Activated gamma-delta T cell treated with anti-CD3 and anti-CD28 coated beads, Interleukin-2, amount 50 U/mL, for 16 hours (primary cell): Measurements from ENCODE around the gene NTM.
"Not testable (repeated sequence)": the region's sequence is repeated elsewhere in the genome, so short reads cannot be mapped to it uniquely, and the experiment has no call there.

ENCODE experiments used
- DNase-seq: peaks from one replicate; pipeline ENCODE4 v3.0.0-alpha.2; 2020; ENCODE audit warnings: low read depth

NTM gene

DNA sequence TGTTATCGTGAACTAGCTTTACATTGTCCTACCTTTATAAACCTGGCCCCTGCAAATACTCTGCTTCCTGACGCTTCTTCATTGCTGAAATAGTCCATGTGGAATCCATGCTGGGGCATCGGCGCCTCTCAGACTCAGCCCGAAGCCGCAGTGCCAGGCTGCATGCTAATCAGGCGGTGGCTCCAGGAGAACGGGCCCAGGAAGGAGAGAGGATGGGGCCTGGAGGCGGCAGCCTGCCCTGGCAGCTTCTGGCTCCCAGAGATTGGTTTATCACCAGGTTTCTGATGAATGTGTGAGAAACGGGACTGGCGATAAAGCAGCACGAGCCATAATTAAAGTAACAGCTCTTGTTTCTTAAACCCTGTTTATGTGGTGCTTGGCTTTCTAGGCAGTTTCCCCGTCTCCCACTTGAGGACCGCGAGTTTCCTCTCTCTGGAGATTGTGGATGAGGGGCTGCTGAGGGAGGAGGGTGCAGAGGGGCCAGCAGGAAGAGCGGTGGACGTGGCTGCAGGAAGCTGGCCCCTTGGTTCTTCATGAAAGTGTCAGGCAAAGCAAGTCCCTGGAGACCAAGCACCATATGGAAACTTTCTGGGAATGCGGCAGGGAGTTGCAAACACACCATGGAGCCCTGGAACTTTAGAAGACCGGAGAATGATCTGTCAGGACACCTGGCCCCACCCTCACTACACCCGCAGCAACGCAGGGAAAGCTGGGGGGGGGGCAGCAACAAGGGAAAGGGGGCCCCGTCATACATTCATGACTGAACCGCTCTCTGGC is 93.4 kb downstream of the NTM start:
- no peak for DNase-seq

DNA sequence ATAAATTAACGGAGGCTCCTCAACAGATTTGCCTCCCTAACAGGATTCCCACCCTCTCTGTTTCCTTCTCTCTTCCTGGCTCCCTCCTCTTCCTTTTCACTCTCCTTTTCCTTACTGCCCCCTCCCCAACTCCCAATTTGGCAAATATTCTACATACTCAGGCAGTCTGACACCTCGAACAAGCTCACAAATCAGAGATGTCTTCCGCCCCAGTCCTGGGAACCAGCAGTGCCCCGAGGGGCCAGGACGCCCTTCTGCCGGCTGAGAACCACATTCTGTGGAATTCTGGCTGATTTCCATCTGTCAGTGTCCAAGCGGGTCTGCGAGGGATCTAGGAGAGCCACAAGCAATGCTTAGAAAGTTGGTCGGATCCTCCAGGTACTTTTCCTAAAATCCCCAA is 94.0 kb downstream of the NTM start:
- DNase-seq, result no peak

DNA sequence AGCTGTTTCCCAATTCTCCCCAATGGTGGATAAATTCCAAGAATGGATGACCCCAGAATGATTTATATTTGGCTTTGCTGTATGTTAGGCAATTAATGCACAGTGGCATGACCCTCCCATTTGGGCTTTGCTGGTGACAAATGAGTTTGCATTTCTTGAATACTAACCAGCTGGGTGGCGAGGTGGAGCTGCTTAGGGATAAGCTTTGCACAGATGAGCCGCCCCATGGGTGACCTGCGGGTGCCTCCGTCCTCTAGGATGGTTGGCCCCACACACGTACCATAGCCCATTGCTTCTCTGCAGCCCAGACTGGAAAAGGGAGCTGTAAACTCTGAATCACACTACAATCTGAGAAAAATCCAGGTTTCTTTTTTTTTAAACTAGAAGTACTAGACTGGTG is 94.6 kb downstream of the NTM start:
- no peak for DNase-seq

DNA sequence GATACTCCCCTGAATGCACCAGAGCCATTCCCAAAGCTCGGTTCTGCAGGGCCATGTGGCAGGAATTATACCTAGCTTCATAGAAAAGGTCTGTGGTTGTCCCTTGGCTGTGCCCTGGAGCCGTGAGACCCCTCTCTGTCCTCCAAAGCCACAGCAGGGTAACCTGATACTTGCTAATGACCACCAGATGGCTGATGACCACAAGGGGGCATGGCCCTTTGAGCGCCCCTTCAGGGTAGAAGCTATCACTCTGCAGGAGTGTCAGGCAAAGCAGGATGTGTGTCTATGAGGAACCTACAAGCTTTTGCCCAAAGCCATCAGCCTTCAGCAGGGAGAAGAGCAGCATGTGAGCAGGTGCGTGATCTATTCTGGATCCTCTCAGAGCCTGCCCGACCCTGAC is 95.3 kb downstream of the NTM start:
- DNase-seq, result no peak

DNA sequence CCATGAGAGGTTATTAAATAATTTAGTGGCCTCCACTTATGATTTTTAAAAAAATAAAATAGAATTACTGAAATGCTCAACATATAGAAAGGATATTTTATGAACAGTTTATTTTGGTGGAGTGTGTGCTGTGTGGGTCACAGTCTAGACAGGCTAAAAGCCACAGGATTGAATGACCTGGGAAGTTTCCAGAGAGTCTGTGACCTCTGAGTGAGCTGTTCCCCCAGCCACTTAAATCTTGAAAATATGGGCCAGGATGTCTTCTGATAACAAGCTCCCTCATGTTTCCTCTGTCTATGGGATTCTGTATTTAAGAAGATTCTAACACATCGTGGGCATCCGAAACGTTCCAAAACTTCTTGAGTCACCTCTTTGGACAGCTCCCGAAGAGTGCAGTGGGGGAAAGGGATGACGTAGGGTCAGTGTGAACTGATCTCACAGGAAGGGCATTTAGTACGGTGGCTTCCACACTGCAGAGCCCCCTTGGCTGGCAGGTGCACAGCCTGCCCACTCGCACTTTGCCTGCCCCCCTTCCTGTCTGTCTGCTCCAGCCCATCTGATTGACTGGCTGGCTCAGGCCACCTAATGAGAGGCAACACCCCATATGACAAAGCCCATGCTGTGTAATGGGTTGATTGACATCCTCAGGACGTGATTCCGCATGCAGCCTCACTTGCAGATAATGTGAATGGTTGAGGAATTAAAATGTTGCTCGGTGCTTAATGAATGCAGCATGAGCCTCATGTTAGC is 97.4 kb downstream of the NTM start:
- no peak for DNase-seq

DNA sequence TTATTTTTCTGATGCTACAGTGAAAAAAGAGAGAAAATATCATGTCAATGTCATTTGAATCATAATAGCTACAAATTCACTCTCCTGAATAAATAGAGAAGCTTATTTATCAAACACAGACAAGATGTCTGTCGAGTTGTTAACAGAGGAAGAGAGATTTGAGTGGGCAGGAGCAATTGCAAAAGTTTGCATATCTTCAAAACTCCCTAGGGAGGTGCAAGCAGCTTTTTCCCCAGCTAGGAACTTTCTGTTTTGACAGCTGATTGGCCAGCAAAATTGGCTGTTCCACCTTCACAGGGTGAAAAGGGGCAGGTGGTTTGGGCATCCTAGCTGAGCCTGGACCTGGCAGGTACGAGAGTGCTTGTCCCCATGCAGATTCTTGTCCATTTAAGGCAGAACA is 98.2 kb downstream of the NTM start:
- DNase-seq, result no peak

DNA sequence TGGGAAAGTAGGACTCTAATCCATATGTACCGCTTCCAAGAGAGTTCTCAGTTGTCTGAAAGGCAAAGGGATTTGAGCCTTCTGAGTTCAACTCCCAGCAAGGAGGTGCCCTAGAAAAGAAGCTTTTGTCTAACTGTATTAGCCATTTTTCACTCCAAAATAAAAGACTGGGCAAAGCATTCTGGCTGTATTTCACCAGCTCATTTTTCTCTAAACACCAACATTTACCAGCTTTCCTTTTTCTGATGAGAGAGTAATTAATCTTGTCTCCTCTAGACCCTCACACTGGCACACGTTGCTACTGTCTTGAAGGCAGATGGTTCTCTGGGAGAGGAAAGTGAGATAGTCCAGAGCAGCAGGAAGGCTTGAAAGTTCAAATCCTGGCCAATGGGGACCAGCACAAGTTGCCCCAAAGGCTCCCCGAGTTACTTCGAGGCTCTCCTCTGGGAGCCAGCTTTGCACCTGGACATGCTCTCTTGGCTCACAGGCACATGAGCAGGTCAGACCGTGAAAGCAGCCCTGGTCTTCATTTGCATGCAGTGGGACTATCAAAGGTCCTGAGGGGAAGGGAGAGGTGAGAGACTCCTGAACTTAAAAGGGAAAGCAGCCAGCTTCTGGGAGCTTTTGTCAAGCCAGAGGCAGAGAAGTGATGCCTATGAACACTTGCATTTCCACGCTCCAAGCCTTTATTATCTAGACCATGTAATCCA is 100.0 kb downstream of the NTM start:
- no peak for DNase-seq

DNA sequence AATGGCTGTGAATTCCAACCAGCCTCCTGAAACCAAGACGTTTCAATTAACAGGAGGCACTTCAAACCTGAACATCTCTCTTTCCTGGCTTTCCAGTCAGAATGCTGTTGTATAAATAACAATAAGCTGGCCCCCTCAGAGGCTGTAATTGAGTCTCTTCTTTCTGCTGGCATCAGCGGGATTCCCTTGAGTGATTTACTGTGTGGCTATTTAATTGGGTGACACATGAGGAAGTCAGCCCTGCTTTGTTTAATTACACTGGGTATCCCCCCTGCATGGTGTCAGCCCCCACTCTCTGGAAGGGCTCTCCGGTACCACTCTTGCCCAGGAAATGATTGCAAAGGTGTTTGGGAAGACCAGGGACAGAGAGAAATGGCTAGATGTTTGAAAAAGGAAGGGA is 101.6 kb downstream of the NTM start:
- DNase-seq, result no peak

DNA sequence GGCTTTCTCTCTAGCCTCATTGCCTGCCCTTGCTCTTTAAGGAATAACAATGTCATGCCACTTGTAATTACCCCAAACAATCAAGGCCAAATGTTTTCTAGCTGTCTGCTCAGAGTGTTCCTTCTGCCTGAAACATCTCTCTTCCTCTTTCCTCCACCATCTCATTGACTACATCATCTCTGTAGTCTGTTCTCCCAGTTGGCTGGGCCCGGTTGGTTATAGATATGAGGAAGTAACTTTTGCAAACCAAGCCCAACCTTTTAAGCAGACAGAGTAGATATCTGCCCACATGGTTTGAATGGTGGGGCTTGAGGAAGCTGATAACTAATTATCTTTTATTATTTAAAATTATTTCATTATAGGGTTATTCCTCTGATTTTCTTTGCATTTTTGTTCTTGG is 104.5 kb downstream of the NTM start:
- no peak for DNase-seq

DNA sequence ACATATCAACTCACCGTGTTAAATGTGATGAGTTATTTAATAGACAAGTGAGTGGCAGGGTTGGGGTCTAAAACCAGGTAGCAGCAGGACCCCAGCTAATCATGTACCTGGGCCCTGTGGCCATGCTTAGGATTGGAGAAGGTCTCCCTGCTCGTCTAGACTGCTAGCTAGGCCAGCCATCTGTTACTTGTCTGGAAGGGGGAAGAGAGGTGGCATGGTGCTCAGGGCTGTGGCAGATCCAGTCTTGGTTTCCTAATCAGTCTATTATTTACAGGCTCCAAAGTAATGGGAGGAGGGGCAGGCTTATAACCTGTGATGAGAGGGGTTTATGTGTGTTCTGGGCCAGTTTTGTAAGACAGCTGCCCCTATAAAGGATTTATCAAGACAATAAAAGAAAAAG is 105.9 kb downstream of the NTM start:
- DNase-seq, result no peak

DNA sequence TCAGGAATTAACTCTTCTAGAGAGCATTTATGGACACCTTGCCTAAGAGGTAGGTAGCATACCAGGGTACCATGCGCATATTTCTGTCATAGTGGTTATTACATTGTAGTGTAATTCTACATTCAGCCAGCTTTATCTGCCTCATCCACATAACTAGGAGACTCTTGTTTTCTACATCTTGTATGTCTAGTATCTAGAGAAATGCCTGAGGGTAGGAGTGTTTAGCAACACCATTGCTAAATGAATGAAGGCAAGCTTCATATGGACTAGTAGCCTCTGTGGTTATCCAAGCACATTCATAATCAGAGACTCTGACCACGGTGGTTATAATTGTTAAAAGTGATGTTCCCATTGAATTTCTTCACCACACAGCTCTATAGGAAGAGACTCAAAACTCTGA is 107.9 kb downstream of the NTM start:
- DNase-seq, result no peak

DNA sequence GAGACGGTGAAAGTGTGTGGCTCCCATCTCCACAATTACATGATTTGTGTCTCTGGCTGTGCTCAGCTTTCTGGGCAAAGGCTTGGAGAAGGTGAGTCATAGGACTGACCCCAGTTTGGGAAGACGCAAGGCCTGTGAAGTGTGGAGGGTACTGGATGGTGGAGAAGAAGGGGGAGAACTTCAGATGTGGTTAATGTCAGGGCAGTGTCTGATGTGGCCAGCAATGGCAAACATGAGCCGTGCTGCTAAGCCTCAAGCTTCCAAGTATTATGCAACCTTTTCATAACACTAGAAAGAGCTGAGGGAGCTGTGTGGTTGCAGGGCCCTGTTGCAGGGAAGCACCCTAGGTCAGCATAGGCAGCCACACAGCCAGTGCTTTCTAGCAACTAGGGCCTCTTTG is 110.9 kb downstream of the NTM start:
- no peak for DNase-seq

DNA sequence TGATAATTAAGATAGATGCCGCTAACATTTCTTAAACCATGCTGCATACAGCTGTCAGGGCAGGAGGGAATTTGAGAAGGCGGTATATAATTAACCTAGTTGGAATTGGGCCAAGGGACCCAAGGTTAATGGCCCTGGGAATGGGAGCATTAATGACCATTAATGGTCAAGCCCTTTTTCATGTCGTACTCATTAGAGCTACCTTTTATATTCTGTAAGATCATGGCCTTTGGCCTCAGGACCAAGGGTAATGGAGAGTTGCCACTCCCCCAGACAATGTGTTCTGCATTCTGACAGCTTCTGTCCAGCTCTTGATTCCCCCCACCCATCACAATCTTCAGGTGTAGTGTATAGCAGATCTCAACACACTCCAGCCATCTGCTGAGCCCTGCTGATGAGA is 111.6 kb downstream of the NTM start:
- no peak for DNase-seq

DNA sequence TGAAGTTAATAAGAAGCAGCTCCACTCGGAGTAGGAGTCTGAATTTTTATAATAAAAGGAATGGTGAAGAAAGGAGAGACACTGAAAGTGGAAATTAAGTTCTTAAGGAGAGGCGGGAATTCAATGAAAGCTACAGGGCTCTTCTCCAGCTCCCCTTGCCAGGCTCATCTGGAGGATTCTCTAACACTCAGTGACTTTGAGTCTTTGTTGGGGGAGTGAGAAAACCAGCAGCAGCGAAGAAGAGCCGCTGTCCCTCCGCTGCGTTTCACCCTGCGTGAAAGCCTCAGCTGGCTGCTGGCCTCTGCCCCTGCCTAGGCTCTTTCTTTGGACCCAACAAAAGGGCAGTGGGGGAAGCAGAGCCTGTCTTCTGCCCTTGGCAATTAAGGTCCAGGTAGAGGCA is 113.0 kb downstream of the NTM start:
- no peak for DNase-seq

DNA sequence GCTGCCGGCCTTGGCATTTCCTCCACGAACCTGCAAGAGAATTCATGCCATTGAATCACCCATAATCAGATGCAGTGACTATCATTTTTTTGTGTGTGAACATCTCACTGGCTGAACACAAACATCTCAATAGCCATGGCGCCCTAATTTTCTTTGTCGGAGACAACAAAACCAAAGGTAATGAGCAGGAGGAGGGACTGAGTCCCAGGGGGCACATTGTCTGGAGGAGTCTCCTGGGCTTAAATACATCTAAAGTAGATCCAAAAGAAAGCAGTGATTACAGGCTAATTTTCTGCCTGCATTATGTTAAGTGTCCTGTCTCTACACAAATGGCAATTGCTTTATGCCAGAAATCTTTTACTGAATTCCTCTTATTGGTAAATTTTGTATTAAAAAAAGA is 113.5 kb downstream of the NTM start:
- DNase-seq, result no peak

DNA sequence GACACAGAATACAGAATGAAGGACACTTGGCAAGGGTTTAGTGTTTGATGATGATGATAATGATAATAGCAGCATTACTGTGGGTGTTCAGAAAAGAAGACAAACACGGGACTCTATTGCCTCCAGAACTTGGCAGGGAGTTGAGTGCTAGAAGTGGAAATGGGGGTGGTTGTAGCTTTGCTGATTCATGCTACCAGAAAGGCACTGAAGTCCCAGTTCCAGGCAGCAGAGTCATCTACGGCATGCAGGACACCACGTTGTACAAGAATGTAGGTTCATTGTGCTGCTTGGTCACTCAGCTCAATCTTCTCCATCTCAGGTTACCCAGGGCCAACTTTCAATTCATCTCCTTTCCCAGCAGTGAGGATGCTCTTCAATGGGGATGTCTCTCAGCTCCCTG is 115.7 kb downstream of the NTM start:
- DNase-seq, result no peak

DNA sequence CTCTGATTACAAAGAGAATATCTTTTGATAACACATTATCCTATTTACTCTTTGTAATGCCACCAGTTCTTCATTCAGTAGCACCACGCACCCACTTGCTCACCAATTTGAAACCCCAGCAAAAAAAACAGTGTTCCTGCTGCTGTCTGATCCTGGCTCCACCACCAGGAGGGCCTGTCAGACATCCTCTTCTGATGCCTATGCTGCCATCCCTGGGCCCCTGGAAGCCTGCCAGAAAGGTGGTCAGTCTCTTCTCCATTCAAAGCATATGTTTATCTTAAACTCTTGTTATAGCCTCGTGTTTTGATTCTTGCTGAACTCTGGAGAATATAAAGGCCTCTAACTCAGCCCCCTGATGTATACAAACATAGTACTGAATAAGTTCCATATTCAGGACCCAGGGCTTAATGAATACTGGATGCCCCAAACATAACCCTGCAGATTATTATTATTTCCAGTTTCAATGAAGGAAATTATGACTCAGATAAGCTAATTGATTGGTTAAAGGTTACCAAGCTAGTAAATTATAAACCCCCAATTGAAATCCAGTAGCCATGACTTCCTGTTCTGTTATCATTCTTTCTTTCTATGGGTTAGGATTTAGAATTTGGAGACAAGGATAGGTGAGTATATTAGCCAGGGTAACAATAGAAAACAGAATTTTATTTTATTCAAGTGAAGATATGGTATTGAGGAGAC is 116.7 kb downstream of the NTM start:
- no peak for DNase-seq

DNA sequence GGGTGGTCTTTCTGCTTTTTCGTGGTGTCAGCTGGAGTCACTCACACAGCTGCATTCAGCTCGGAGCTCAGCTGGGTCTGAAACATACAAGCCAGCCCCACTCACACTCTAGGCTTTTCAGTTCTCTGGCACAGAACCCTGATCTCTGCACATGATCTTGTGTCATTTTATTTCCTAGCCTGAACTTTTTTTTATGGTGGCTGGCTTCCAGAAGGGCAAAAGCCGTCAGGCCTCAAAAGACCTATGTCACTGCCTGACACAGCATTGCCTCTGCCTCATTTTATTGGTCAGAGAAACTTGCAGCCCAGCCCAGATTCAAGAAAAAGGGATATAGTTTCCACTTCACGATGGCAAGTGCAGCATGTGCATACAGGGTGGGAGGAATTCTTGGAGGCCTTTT is 117.8 kb downstream of the NTM start:
- no peak for DNase-seq

DNA sequence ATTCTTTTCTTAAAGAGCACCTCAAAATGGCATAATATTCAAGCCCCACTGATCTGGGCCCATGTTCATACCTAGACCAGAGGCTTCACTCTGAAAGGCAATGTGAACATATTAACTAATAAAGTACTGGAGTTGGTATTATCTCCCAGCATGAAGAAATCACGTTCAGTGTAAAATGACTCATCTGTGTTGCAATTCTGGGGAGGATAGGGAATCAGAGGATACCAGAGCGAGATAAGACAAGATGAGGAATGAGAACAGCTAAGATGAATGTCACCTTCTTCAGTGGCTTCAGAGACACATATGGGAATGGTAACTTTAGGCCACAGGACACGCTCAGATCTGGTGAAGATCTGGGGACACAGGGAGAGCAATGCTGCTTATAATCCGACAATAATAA is 121.1 kb downstream of the NTM start:
- no peak for DNase-seq

DNA sequence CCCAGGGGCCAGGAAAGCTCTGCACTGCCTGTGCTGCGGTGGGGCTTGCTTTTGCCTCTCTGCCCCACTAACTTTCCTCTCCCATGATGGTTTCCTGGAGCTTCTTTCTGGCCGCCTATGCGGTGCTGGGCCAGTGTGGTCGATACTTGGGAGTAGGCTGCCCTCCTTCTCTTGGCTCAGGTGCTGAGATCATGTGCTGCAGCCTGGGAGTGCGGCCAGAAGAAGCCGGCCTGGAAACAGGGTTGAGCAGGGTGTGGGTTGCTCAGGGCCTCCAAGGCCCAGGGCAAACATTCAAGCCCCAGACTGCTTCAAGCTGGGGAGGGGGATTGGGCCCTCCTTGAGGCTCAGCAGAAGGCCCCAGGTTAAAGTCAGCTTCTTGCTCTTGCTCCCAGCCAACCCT is 125.0 kb downstream of the NTM start:
- no peak for DNase-seq

DNA sequence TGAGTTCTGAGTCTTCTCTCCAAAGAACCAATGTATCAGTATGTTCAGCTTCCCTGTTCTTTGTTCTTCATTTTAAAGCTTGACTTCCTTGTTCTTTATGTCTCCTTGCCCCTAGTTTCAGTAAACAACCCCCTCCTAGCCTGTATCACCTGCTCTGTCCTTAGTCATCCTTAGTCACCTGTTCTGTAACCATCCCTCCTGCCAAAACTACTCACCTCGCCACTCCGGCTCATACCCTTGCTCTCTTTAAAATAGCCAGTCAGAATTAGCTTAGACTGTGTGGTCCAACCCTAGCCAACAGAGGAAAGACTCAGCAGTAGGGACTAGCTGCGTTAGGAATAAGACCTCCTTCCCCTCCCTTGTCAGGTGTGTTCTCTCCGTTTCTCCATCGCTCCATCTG is 127.3 kb downstream of the NTM start:
- not testable (repeated sequence) for DNase-seq

DNA sequence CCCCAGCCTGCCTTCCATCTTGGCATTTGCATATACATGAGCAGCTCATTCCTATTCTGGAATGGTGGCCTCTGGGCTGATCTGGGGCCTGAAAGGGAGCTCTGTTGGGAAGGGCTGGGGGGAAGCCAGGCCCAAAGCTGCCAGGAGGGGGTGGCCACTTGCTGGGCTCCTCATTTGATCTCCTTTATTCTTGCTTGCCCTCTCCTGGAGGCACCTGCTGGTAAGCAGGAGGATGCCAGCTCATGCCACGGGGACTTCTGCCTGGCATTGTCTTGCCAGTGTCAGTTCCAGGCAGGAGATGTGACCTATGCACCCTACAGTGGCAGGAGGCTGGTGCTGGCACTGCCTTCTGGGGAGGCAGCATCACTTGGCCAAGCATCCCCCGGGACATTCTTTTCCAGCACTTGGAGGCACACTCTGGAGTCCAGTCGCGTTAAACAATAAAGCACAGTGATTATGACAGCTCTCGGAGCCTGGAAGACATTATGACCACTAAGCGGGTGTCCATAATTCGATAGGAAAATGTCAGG is 128.3 kb downstream of the NTM start:
- DNase-seq, result no peak
